Tongue (tissue), 2 donors: ENCODE data around the gene MAST4. TPM values are rescaled to one million over a fixed set of nuclear protein-coding genes. Genes with fewer than 3 reads are reported as not detected.

Source experiments
- DNase-seq: peaks from one replicate; pipeline ENCODE4 v3.0.0-alpha.2; 2015
- total RNA-seq: library from RNA; depleted of rRNA; stranded (reverse); fragments of >200 nt; gene quantifications from one replicate; pipeline ENCODE4 v1.2.3, GENCODE V29; 2014

Gene MAST4
- total RNA-seq, 1 donor from 2014 or later: 44.4 TPM

DNA sequence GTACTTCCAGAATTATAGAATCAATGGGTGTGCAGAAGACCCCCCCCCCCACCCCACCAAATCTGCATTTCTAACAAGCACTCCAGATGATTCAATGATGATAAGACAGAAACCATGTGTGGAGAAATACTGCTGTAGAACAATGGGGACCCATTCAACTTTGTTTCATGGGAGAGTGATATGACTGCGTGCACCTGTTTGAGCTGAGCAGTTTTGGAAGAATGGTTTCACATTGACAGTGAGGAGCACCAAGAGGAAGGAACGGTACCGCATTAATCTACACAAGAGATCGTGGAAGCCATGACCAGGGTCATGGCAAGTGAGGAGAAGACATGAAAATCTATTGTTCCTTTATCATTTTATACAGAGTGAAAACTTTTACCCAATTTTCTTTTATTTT, 397.7 kb downstream of the MAST4 start:
- no peak for DNase-seq

DNA sequence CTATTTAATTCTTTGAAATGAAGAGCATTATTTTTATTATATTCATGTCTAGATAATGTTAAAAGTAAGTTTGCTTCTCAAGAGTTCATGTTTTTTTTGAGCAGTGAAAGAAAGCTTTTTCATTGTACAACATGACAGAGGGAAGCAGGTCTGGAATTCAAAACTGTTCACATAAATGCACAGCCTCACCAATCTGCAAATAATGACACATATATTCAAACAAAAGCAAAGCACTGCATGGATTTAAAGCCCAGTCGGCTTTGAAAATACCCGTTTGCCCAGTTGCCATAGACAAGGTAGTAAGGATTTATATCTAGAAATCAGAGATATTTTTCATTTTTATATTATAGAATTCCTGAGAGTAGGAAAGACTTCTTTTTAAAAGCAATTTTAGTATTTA, 398.6 kb downstream of the MAST4 start:
- DNase-seq: no peak

DNA sequence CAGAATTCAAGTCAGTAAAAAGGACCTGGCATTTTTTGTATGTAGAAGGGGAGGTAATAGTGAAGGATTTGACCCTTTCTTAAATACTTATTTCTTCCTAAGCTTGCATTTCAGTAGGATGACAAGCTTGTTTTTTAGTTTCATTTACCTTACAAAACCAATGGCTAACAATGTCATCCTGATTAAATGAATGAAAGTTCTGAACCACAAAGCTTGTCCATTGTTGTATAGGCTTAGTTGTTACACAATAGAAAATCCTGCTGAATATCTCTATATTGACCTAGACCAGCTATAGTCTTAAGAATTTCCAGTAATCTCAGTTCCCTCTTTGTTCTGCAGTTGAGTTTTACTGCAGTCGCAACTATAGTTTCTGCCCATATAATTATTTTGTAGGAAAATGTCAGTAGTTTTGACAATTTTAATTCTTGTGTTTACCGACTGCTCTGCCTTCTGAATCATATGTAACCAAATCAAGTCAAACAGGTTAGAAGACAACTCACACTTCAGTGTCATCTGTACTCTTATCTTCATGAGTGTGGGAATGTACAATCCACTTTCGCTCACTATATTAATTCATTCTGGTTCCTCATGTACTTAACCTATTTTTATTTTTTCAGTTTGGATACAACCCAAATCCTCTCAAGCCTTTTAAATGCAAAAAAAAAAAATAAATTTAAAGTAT, 404.7 kb downstream of the MAST4 start:
- no peak for DNase-seq

DNA sequence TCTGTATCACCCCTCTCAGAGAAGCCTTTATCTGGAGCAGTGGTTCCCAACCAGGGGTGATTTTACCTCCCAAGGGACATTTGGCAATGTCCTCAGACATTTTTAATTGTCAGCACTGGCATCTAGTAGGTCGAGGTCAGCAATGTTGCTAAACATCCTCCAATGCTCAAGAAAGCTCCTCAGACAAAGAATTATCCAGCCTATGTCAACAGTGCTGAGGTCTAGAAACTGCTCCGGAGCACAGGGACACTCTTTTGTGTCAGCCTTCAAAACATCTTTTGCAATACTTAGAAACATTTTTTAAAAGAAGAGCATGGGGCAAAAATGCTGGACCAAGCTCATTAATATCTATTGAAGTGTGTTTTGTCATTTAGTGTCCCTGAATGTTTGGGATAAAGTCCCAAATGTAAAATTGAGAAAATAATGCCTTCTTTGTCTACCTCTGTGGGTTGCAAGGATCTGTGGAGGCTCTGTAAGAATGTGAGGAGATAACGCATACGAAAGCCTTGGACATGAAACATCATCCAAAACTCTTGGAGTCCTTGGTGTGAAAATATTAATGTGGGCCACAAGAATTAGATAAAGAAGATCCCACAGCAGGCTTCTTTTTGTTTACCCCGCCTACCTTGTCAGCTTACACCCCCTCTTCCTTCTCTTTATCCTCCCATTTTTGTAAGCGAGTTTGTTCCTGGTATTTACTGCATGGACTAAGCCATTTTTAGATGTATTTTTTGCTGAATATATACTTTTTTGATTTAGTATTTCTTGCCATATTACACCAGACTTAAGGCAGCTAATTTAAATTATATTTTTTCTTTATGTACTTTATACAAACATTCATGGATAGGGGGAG, 406.9 kb downstream of the MAST4 start:
- DNase-seq: no peak

DNA sequence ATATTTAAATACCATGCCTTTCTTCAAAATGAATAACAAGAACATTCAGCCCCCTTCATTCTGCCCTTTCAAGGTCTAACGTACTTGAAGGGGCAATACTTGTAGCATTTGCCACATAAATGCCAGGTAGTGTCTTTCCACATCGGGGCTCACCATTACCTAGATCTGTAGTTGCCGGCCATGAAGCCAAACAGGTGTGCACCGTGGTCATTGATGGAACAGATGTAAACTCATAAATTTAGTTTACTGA, 407.4 kb downstream of the MAST4 start:
- no peak for DNase-seq

DNA sequence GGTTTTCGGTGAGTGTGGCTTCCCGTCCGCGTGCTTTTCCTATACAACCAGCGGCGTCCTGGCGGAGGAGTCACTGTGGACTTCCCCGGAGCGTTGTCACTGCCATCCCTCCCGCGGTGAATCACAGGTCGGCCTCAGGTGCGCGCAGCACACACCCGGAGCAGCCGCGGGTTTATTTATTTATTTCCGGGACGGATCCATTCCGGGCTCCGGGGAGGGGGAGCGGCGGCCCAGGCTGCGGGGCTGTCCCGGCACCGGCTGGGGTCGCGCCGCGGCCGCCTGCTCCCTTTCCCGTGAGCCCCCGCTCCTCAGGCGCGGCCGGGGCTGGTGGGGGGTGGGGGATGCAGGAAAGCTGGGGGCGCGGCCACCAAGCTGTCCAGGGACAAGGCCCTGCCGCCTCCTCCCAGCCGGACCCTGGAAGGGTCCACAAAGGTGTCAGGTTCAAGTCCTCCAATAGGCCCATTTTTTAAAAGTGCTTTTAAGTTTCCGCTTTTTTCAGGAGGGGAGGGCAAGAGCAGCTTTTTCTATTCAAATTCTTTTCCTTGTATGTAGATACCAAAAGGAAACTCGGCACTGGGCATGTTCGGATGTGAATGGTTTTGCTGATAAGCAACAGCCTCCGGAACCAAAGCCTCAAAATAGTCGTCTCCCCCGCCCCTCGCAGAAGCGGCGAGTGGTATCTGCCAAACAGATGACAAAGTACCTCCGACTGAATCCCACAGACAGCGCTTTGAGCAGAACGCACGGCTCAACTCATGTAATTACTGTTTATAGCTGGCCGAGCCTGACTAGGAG, 407.9 kb downstream of the MAST4 start:
- DNase-seq: peak; percentile 90

DNA sequence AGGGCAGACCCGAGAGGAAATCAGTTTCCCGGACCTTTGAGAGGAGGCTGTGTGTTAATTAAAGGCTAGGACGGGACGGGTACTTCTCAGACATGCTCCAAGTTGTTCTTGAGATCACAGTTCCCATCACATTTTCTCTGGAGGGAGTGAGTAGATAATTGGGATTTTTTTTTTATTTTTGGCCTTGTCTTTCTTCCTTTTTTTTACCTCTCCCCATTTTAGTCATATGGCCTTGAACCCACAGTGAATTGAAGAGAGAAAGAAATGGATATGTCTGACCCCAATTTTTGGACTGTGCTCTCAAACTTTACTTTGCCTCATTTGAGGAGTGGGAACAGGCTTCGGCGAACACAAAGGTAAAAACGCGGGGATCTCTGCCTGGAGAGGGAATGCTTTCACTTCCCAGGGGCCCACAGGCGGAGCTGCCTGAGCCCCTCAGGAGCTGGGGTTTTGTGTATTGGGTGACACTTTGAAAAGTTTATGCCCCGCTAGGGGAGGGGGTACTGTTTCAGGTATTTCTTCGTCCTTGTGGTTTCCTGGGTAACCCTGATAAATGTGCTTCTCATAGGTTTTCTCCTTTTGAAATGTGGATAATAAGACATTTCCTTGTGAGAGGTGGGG, 408.6 kb downstream of the MAST4 start:
- no peak for DNase-seq

DNA sequence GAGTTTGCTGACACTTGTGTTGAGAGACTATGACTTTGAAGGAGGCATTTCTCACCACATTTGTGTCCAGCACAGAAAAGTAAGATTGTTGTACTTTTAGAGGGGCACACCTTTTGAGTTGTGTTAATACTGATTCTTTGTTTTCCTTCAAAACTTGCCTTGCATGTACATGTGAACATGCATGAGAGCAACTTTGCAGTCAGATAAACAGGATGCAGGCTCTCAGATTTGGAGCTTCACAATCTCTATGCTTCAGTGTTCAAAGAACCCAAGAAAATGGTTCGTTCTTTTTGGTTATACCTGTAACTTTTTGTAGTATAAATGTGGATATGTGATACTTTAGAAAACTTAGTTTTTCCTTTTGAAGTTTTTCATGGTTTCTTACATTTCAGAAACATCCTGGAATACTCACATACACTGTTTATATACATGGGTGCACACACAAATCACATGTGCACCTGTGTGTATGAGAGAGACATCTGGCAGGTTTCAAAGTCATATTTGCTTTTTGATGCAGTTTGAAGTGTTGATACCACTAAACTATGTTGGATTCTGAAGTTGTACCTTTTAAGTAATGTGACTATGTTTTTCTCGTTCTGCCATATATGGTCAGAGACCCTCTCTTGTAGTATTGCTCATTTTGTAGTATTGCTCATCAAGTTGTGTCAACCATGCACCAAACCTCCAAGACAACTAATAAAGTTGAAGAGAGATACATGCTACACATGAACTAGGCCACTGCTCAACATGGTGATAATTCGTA, 409.7 kb downstream of the MAST4 start:
- DNase-seq: no peak

DNA sequence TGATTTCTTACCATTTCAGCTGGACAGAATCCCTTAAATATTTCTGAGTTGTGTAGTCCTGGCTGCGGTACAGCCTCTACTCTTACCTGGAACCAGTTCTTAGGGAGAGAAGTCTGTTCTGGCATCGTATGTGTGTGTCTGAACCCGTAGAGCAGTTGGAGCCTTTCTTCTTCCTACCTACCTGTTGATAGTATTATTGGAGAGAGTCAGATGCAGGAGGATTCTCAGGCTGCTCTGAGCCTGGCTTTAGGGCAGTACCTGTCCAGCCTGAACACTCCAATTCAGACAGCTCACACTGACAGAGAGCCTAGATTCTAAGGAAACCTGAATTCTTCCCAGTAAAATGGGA, 410.3 kb downstream of the MAST4 start:
- DNase-seq: no peak

DNA sequence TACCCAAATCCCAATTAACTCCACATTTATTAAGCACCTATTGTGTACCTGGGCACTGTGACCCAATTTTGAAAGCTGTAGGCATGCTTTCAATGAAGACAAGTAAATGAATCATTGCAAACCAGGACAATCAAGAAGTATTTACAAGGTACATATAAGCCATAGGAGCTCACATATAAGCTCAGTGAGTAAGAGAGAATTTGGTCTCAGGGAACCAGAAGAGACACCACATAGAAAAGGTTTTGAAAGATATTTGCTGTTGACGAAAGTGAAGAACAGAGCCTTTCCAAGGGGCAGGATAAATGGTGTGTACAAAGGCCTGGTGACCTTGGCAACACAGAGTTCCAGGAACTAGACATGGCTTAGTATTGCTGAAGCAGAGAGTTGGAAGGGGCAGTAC, 412.8 kb downstream of the MAST4 start:
- no peak for DNase-seq

DNA sequence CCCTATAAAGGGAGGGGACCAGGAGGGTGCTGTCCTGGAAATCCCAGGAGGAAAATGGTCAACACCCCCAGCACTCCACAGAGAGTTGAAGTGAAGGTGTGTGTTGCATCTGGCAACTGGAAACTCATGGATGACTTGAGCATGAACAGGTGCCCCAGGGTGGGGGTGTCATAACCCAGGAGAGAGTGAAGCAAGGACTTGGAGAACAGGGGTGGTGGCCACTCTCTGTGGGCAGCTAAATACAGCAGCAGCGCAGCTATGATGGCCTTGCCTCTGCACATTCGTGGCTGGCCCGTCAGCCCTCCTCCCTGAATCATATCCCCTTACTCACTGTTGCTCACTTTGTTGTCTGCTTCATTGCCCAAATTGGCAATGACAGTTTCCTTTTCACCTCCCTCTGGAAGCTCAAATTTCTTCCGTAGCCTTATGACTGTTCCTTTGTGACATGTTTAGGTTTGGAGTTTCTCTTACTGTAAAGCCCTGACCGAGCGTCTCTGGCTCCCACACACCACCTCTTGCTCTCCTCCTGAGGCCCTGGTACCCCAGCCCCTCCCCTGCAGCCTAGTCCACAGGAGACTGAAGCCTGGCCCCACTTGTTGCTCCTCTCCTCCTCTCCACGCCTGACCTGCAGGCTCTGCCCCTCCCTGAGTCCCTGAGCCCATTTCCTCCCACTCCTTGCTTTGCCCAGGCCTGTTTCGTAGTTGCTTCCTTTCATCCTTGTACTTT, 414.7 kb downstream of the MAST4 start:
- no peak for DNase-seq

DNA sequence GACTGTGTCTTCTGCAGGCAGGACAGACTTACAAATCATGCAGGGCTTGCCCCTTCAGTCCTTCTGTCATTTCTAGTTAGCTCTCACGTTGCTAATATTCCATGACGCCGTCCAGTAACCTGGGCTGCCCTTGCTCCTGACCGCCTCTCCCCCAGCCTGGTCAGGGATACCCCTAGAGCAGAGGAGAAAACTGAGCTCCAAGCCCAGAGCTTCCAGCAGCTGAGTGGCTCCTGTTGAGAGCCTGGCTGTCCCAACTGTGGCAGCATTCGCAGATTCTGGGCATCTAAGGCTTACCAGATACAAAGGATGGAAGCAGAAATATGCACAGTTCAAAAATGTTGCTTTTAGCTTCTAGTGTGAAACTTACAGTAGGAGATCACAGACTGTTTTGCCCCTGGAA, 415.2 kb downstream of the MAST4 start:
- DNase-seq: no peak

DNA sequence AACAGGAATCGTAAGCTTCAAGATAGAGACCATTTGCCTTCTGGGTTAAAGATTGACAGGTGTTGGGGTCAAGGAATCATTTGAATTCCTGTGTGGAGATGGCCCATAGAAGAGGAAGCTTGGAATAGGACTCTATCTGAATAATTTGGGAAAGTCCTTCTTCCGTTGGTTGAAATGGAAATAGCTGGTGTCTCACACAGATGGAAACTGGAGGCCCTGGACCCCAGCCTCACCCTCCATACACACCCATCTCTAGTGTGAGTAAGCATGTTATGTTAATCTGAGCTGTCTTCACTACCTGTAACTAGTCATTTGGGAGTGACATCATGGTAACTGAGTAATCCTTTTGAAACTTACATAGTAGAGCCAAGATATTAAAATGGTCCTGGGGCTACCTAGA, 416.0 kb downstream of the MAST4 start:
- no peak for DNase-seq

DNA sequence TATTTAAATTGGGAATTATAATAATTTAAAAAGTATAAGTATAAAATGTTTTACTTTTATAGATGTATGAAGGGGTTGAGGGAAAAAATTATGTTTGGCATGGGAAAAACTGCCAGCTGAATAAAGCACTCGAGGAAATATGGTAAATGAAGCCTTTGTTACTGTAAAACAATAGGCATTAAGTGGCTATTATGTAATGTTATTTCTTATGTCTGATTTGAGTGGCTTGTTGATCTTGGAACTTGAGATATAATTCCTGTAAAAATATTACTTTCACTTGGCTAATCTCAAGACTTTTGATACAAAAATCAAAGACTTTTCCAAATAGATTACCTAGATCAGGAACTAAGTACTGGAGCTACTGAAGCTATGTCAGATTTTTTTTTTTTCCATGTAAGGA, 417.5 kb downstream of the MAST4 start:
- DNase-seq: no peak

DNA sequence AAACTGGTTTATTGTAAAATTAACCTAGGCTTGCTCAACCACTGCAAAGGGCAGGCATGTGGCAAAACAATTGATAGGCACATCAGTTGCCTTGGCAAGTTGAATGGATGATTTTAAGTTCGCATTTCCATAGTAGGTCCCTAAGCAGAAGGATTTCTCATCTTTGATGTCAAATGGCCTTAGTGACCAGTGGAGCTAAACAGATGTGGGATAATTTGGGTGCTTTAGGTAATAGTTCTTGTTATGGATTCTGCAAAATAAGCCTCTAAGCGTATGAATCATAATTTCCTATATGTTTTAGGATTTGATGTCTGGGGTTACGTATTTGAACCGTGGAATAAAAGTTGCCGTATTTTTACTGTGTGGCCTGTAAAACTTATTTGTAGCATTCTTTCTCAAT, 418.0 kb downstream of the MAST4 start:
- no peak for DNase-seq

DNA sequence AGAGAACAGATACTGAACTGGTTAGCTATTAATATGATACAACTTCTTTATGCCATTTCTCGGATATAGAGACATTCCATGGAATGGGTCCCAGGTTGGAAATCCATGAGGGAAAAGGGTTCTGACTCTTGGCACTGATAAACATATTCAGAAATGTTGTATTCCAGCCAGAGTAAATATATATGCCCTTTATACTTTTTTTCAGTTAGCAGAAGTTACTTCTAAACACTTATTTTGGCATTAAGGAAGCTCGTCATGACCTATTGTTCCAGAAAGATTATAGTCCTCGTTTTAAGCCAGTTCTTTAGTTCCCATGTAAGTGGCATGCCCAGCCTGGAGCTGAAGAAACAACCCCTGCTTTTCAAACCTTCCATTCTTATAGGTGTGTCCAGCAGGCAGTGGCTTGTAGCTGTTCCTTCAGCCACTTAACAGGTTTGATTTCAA, 418.8 kb downstream of the MAST4 start:
- no peak for DNase-seq

DNA sequence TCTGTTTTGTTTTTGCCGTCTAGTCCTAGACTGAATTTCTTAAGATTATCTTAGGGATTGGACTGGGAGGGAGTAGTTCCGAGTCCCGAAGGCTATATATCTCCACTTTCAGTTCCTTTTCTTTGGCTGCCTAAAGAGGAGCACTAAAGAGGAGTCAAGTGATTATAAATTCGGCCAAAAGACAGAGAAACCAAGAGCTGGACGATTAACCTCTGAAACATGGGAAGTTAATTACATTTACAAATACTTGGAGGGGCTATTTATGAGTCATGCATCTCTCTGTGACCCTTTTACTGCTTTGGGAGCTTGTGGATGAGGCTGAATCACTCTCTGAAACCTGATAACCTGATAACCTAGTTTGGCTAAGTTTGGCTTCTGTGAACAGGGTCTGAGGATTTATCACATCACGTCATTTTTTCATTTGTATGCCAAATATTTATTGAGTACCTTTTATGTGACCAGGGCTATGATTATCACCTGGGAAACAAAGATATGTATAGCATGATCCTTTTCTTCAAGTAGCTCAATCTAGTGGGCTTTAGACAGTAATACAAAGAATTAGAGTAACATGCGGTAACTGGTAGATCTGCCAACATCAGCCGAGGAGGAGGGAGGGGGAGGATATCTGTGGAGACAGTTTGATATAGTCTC, 419.5 kb downstream of the MAST4 start:
- DNase-seq: no peak

DNA sequence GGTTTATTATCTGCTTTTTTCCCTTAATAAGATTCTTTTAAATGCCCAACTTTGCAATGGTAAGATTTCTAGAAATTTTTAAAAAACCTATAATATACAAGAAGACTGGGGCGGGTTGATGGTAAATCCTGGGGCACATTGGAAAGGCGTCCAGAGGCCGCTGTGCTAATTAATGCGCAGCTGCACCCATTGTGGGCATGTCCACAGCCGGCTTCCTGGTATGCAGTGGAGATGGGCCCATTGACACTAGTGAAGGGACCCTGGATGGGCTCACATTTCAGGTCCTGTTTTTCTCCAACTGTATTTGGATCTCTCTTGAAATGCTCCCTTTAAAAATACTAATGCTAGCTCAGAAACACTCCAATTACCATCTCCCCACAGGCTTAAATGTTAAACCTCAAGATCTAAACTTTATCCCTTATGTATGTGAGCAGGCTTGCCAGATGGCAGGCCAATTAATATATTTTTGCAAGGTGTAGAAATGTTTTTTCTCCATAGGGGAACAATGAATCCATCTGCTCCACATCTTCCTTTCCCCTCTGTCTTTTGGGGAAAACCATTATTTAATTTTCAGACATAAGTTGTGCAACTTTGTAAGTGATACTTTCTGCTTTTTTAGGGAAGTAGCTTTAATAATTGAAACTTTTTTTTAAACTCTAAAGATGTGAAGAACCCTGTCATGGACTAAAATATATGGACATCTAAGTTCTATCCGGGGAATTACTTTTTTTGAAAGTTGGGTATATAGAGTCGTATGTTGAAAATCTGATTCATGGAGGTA, 423.1 kb downstream of the MAST4 start:
- no peak for DNase-seq

DNA sequence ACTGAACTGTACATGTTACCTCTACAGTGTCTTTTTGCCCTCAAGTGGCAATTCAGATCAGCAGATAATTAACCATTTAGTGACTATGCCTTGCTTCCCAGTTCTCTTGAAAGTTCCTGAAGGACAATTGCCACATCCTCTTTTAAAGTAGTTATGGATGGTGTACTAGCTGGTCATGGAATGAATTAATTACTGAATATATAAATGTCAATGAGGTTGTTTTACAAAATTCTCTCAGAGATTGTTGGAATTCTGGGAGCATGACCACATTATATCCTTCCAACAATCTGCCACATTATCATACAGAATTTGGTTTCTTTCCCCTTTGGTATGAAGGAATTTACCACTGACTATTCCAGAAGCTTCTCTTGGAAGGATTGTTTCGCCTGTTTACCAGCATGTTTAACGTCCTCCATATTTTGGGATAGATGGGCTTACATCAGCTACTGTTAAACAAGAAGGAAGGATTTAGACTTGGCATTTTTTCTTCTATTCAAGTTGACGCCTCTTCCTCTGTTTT, 424.0 kb downstream of the MAST4 start:
- DNase-seq: no peak

DNA sequence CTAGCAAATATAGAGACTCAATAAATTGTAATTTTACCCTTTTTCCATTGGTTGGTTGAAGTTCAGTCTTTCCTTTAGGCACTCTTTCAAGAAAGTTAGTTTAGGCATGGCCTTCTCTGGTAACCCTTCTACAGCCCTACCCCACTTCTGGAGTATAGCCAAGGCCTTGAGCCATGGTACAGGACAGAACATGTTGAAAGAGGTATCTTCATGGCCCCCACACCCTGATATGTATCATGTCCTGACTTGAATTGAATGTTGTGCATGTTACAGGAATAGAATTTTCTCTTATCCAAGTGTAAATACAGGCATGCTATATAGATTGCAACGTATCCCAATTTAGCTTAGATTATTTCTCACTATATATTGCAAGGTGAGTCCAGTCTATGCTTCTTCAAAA, 424.8 kb downstream of the MAST4 start:
- peak; percentile 54 for DNase-seq
